ENCODE data around the gene WNT3. TPM values are rescaled to one million over a fixed set of nuclear protein-coding genes. Genes with fewer than 3 reads are reported as not detected.

The WNT3 gene
- total RNA-seq, 2 donors from 2014 or later: 0.44 to 1.2 TPM

- H3K27ac ChIP-seq: no peak overlapping the region
- no peaks in the 10 kb centered on the region for H3K4me1 ChIP-seq
- no peaks in the 10 kb centered on the region for H3K27me3 ChIP-seq
- DNase-seq (ENCODE audit: low spot score): no peak
- no peak for TF ChIP-seq CTCF (IDR thresholded peaks at IDR 0.05)
- no peak overlapping the region for H3K4me3 ChIP-seq
- H3K36me3 ChIP-seq: no peaks in the 10 kb centered on the region
- no peaks in the 10 kb centered on the region for H3K9me3 ChIP-seq
Measured at GRCh38 chr17:46777943-46778915, 40.3 kb downstream of the WNT3 start.

GRCh38 chr17:46776298-46777005 lies 42.0 kb downstream of the WNT3 start:
- DNase-seq (ENCODE audit: low spot score): no peak
- no peaks in the 10 kb centered on the region for H3K9me3 ChIP-seq

GRCh38 chr17:46774108-46774737 lies 44.3 kb downstream of the WNT3 start:
- H3K36me3 ChIP-seq: no peaks in the 10 kb centered on the region
- no peaks in the 10 kb centered on the region for H3K9me3 ChIP-seq
- H3K4me3 ChIP-seq: no peak overlapping the region
- peaks cover 0 to 14% of the 10 kb centered on the region in 2 donors for H3K4me1 ChIP-seq
- no peak for DNase-seq (ENCODE audit: low spot score)
- TF ChIP-seq CTCF (IDR thresholded peaks at IDR 0.05): no peak
- no peaks in the 10 kb centered on the region for H3K27me3 ChIP-seq
- no peak overlapping the region for H3K27ac ChIP-seq

More at GRCh38 chr17:46776298-46777005, 42.0 kb downstream of the WNT3 start:
- H3K27ac ChIP-seq: no peak overlapping the region
- no peaks in the 10 kb centered on the region for H3K36me3 ChIP-seq
- H3K4me1 ChIP-seq: peaks cover 0 to 6% of the 10 kb centered on the region in 2 donors
- no peak overlapping the region for H3K4me3 ChIP-seq
- TF ChIP-seq CTCF (IDR thresholded peaks at IDR 0.05): no peak
- H3K27me3 ChIP-seq: no peaks in the 10 kb centered on the region

- no peak for TF ChIP-seq CTCF (IDR thresholded peaks at IDR 0.05)
- Histone ChIP-seq H3K27ac (no peak overlapping the region), H3K9me3 (no peaks in the 10 kb centered on the region), H3K27me3 (no peaks in the 10 kb centered on the region), H3K4me3 (no peak overlapping the region), H3K4me1 (peaks cover 0 to 14% of the 10 kb centered on the region in 2 donors), H3K36me3 (no peaks in the 10 kb centered on the region)
- DNase-seq (ENCODE audit: low spot score): no peak
Measured at GRCh38 chr17:46773676-46774075, 44.8 kb downstream of the WNT3 start.

GRCh38 chr17:46773221-46773605 lies 45.3 kb downstream of the WNT3 start:
- no peak overlapping the region for H3K4me3 ChIP-seq
- no peak overlapping the region for H3K27ac ChIP-seq
- no peaks in the 10 kb centered on the region for H3K9me3 ChIP-seq
- H3K27me3 ChIP-seq: no peaks in the 10 kb centered on the region
- DNase-seq (ENCODE audit: low spot score): no peak
- H3K36me3 ChIP-seq: no peaks in the 10 kb centered on the region
- peaks cover 0 to 14% of the 10 kb centered on the region in 2 donors for H3K4me1 ChIP-seq
- no peak for TF ChIP-seq CTCF (IDR thresholded peaks at IDR 0.05)

Data from right atrium auricular region (tissue), 2 donors.